ENCODE results near the gene ZNG1F.
"Not testable (repeated sequence)": the region's sequence is repeated elsewhere in the genome, so short reads cannot be mapped to it uniquely, and the experiment has no call there.

Gene ZNG1F

DNA sequence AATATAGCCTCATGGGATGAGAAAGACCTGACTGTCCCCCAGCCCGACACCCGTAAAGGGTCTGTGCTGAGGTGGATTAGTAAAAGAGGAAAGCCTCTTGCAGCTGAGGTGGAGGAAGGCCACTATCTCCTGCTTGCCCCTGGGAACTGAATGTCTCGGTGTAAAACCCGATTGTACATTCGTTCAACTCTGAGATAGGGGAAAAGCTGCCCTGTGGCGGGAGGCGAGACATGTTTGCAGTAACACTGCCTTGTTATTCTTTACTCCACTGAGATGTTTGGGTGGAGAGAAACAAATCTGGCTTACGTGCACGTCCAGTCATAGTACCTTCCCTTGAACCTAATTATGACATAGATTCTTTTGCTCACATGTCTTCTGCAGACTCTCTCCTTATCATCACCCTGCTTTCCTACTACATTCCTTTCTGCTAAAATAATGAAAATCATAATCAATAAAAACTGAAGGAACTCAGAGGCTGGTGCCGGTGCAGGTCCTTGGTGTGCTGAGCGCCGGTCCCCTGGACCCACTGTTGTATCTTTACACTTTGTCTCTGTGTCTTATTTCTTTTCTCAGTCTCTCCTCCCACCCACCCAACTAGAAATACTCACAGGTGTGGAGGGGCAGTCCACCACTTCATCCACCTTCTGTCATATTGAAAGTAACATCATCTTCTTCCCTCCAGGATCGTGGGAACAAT is 83.4 kb downstream of the ZNG1F start:
- not testable (repeated sequence) for DNase-seq; H3K79me1 ChIP-seq (ENCODE audit: low read length); H3K18ac ChIP-seq (ENCODE audit: low read length); H3K4me2 ChIP-seq (ENCODE audit: low read length); H3K27ac ChIP-seq (ENCODE audit: low read depth, low read length); H3K27me3 ChIP-seq (ENCODE audit: insufficient read depth, low read length, poor library complexity); H3K79me2 ChIP-seq (ENCODE audit: control insufficient read depth, insufficient read depth, low read length); H3K4me1 ChIP-seq (ENCODE audit: control insufficient read depth, low read depth, low read length); H3K9ac ChIP-seq (ENCODE audit: low read length); H4K8ac ChIP-seq (ENCODE audit: low read depth, low read length); H4K5ac ChIP-seq (ENCODE audit: low read length); H3K23ac ChIP-seq (ENCODE audit: low read length); H2BK120ac ChIP-seq (ENCODE audit: low read depth, low read length); H2BK15ac ChIP-seq (replicated peaks; ENCODE audit: low read depth); H2BK5ac ChIP-seq (ENCODE audit: low read length); H3K36me3 ChIP-seq (ENCODE audit: control insufficient read depth, insufficient read depth, low read length); H3K4ac ChIP-seq (ENCODE audit: low read depth, low read length); H3K4me3 ChIP-seq (ENCODE audit: low read length); H3K56ac ChIP-seq (ENCODE audit: low read length); H2AK5ac ChIP-seq (ENCODE audit: low read length)
- WGBS (ENCODE audit: extremely low coverage, insufficient coverage, low lambda C conversion rate), result no CpG with 5 or more reads among the region's 13 CpGs

DNA sequence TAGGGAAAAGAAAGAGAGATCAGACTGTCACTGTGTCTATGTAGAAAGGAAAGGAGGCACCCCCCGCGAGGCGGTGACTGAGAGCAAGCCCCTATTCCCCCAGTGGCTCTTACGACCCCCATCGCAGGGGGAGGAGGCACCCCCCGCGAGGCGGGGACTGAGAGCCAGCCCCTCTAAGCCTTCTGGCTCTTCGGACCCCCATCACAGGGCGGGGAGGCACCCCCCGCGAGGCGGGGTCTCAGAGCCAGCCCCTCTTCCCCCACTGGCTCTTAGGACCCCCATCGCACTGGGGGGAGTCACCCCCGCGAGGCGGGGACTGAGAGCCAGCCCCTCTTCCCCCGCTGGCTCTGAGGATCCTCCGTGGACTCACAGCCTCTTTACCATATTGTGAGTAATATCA is 84.6 kb downstream of the ZNG1F start:
- no CpG with 5 or more reads among the region's 19 CpGs for WGBS (ENCODE audit: extremely low coverage, insufficient coverage, low lambda C conversion rate)
- H2BK5ac ChIP-seq (ENCODE audit: low read length); H2BK120ac ChIP-seq (ENCODE audit: low read depth, low read length); H3K4me2 ChIP-seq (ENCODE audit: low read length); H3K79me2 ChIP-seq (ENCODE audit: control insufficient read depth, insufficient read depth, low read length); H4K8ac ChIP-seq (ENCODE audit: low read depth, low read length); H3K27me3 ChIP-seq (ENCODE audit: insufficient read depth, low read length, poor library complexity); H2BK15ac ChIP-seq (replicated peaks; ENCODE audit: low read depth); H4K5ac ChIP-seq (ENCODE audit: low read length); H2AK5ac ChIP-seq (ENCODE audit: low read length); H3K23ac ChIP-seq (ENCODE audit: low read length); DNase-seq; H3K4me3 ChIP-seq (ENCODE audit: low read length); H3K27ac ChIP-seq (ENCODE audit: low read depth, low read length); H3K9ac ChIP-seq (ENCODE audit: low read length); H3K79me1 ChIP-seq (ENCODE audit: low read length); H3K4me1 ChIP-seq (ENCODE audit: control insufficient read depth, low read depth, low read length); H3K4ac ChIP-seq (ENCODE audit: low read depth, low read length); H3K18ac ChIP-seq (ENCODE audit: low read length); H3K36me3 ChIP-seq (ENCODE audit: control insufficient read depth, insufficient read depth, low read length); H3K56ac ChIP-seq (ENCODE audit: low read length): not testable (repeated sequence)

DNA sequence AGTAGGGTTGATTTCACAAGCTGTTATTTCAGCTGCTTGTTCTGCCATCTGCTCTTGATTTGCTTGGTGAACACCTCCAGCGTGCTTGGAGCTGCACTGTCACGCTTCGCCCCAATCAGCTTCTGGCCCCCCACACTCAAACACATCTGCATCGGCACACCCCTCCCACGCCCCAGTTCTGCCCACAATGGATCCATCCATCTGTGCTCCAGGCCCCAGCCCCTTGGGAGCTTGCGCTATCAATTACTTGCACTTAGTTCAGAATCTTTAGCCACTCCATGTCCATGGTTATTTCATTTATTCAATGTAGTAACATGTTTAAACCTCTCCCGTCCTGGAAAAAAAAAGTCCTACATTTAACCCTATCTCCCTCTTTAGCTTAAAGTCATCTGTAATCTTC is 88.6 kb downstream of the ZNG1F start:
- no CpG with 5 or more reads among the region's 7 CpGs for WGBS (ENCODE audit: extremely low coverage, insufficient coverage, low lambda C conversion rate)
- H3K79me2 ChIP-seq (ENCODE audit: control insufficient read depth, insufficient read depth, low read length); DNase-seq; H3K56ac ChIP-seq (ENCODE audit: low read length); H2BK120ac ChIP-seq (ENCODE audit: low read depth, low read length); H2BK5ac ChIP-seq (ENCODE audit: low read length); H2AK5ac ChIP-seq (ENCODE audit: low read length); H3K9ac ChIP-seq (ENCODE audit: low read length); H3K27ac ChIP-seq (ENCODE audit: low read depth, low read length); H3K18ac ChIP-seq (ENCODE audit: low read length); H4K5ac ChIP-seq (ENCODE audit: low read length); H3K27me3 ChIP-seq (ENCODE audit: insufficient read depth, low read length, poor library complexity); H3K36me3 ChIP-seq (ENCODE audit: control insufficient read depth, insufficient read depth, low read length); H3K4me2 ChIP-seq (ENCODE audit: low read length); H3K4me1 ChIP-seq (ENCODE audit: control insufficient read depth, low read depth, low read length); H3K23ac ChIP-seq (ENCODE audit: low read length); H4K8ac ChIP-seq (ENCODE audit: low read depth, low read length); H2BK15ac ChIP-seq (replicated peaks; ENCODE audit: low read depth); H3K4me3 ChIP-seq (ENCODE audit: low read length); H3K79me1 ChIP-seq (ENCODE audit: low read length); H3K4ac ChIP-seq (ENCODE audit: low read depth, low read length): not testable (repeated sequence)

DNA sequence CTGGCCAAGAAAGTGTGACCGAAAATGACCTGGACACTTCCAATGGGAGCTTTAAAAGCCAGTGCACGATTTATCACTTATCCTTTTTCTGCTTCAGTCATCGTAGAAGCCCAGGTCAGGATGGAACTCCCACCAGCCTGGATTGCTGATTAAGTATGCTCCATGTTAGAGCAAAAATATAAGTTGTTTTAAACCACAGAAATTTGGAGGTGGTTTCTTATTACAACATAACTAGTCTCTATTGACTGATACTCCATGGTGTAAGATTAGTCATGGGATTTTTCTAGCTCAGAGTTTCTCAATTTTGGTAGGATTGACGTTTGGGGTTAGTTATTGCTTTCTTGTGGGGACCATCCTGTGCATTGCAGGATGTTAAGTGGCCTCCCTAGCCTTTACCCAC is 90.4 kb downstream of the ZNG1F start:
- not testable (repeated sequence) for H3K79me2 ChIP-seq (ENCODE audit: control insufficient read depth, insufficient read depth, low read length); H3K36me3 ChIP-seq (ENCODE audit: control insufficient read depth, insufficient read depth, low read length); H3K27me3 ChIP-seq (ENCODE audit: insufficient read depth, low read length, poor library complexity); H3K4me3 ChIP-seq (ENCODE audit: low read length); H3K4me2 ChIP-seq (ENCODE audit: low read length); H4K8ac ChIP-seq (ENCODE audit: low read depth, low read length); H3K56ac ChIP-seq (ENCODE audit: low read length); H3K4ac ChIP-seq (ENCODE audit: low read depth, low read length); H3K79me1 ChIP-seq (ENCODE audit: low read length); DNase-seq; H2AK5ac ChIP-seq (ENCODE audit: low read length); H4K5ac ChIP-seq (ENCODE audit: low read length); H3K27ac ChIP-seq (ENCODE audit: low read depth, low read length); H3K4me1 ChIP-seq (ENCODE audit: control insufficient read depth, low read depth, low read length); H3K23ac ChIP-seq (ENCODE audit: low read length); H2BK120ac ChIP-seq (ENCODE audit: low read depth, low read length); H2BK5ac ChIP-seq (ENCODE audit: low read length); H3K18ac ChIP-seq (ENCODE audit: low read length); H2BK15ac ChIP-seq (replicated peaks; ENCODE audit: low read depth); H3K9ac ChIP-seq (ENCODE audit: low read length)
- WGBS (ENCODE audit: extremely low coverage, insufficient coverage, low lambda C conversion rate), result no CpG with 5 or more reads among the region's 4 CpGs

DNA sequence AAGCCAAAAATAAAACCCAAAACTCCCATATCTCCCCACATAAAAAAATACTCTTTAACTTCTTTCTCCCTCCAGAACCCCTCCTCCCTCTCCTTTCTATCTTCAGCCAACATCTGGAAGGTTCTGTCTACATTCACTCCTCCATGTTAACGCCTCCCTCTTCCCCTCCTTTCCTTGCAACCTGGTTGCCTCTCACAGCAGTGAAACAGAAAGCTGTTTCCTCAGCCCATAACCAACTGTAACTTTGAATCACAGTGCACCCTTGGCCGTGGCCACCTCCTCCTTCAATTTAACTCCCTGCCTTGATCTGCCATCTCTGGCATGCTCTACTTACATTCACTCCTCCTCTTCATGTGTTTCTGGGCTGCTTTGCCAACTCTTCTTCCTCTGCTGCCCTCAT is 94.1 kb downstream of the ZNG1F start:
- not testable (repeated sequence) for H3K36me3 ChIP-seq (ENCODE audit: control insufficient read depth, insufficient read depth, low read length); H3K79me2 ChIP-seq (ENCODE audit: control insufficient read depth, insufficient read depth, low read length); H3K23ac ChIP-seq (ENCODE audit: low read length); DNase-seq; H2BK120ac ChIP-seq (ENCODE audit: low read depth, low read length); H3K27me3 ChIP-seq (ENCODE audit: insufficient read depth, low read length, poor library complexity); H2AK5ac ChIP-seq (ENCODE audit: low read length); H3K4me2 ChIP-seq (ENCODE audit: low read length); H2BK5ac ChIP-seq (ENCODE audit: low read length); H4K8ac ChIP-seq (ENCODE audit: low read depth, low read length); H3K4me1 ChIP-seq (ENCODE audit: control insufficient read depth, low read depth, low read length); H4K5ac ChIP-seq (ENCODE audit: low read length); H3K27ac ChIP-seq (ENCODE audit: low read depth, low read length); H3K4me3 ChIP-seq (ENCODE audit: low read length); H3K56ac ChIP-seq (ENCODE audit: low read length); H3K9ac ChIP-seq (ENCODE audit: low read length); H3K4ac ChIP-seq (ENCODE audit: low read depth, low read length); H3K18ac ChIP-seq (ENCODE audit: low read length); H2BK15ac ChIP-seq (replicated peaks; ENCODE audit: low read depth); H3K79me1 ChIP-seq (ENCODE audit: low read length)
- WGBS (ENCODE audit: extremely low coverage, insufficient coverage, low lambda C conversion rate), result no CpG with 5 or more reads among the region's 2 CpGs

Measured in mesendoderm (in vitro differentiated cells).